A549 (cell line): Measurements from ENCODE around the gene RNF220. TPM values are rescaled to one million over a fixed set of nuclear protein-coding genes. Genes with fewer than 3 reads are reported as not detected.

ENCODE experiments used
- ATAC-seq, 2 experiments: fragments of 200-7000 bp in 1 of 2; fragments of >200 bp in 1 of 2; cut with Nextera tagmentation in 1 of 2; cut with Tn5 transposase in 1 of 2; 3 replicates each; pipeline versions ENCODE4 v1.8.0 to v1.9.1; 2018 to 2020; ENCODE audit warnings: mild to moderate bottlenecking in 1 of 2, moderate library complexity in 1 of 2
- CTCF ChIA-PET: fragments of 300-600 bp; sonication (Branson Sonifier 250); formaldehyde crosslinking; extraction: SDS; loops from one replicate; lab custom pipeline; 2021; ENCODE audit warnings: antibody characterized with exemption, inconsistent platforms; lab: Yijun Ruan, JAX
- POLR2A ChIA-PET: fragments of 350-600 bp; formaldehyde crosslinking; extraction: SDS; loops from one replicate; lab custom pipeline; 2021; ENCODE audit warnings: antibody characterized with exemption, inconsistent platforms; lab: Yijun Ruan, JAX
- DNase-seq, 2 experiments: peaks; one replicate each; pipeline versions ENCODE4 v3.0.0 to v3.0.0-alpha.2; 2011 to 2016; ENCODE audit warnings: low read depth in 1 of 2, low spot score in 1 of 2
- FAIRE-seq: peaks from 2 replicates; lab custom pipeline; 2011; peaks lifted over from hg19 to GRCh38; lab: Jason Lieb, UNC
- H3K27ac ChIP-seq, 2 experiments: fragments of >200 bp; sonication (Bioruptor Twin); formaldehyde crosslinking; 3 replicates each; pipeline ENCODE4 v1.5.1; 2016 to 2017
- H3K4me1 ChIP-seq: fragments of >200 bp; sonication (Bioruptor Twin); formaldehyde crosslinking; 3 replicates; pipeline ENCODE4 v1.6.1; 2016
- H3K4me2 ChIP-seq: fragments of >200 bp; sonication (Bioruptor Twin); formaldehyde crosslinking; 3 replicates; pipeline ENCODE4 v1.6.1; 2016
- H3K4me3 ChIP-seq: fragments of >200 bp; sonication (Bioruptor Twin); formaldehyde crosslinking; 3 replicates; pipeline ENCODE4 v1.5.1; 2016
- H3K9me3 ChIP-seq: fragments of >200 bp; sonication (Bioruptor Twin); formaldehyde crosslinking; 3 replicates; pipeline ENCODE4 v1.6.1; 2016
- CHD2 ChIP-seq: fragments of 150-350 bp; IDR thresholded peaks from 2 replicates; pipeline ENCODE4 v1.6.1; 2014; ENCODE audit warnings: low read length; ENCODE audit not compliant: partially characterized antibody
- FOSL2 ChIP-seq, 2 experiments: fragments of 450-650 bp in 1 of 2; fragments of >200 bp in 1 of 2; sonication (Bioruptor Twin) in 1 of 2; formaldehyde crosslinking; IDR thresholded peaks; 2 replicates each; pipeline versions ENCODE4 v1.5.0 to v1.6.1; 2016 to 2020; ENCODE audit warnings: mild to moderate bottlenecking in 1 of 2, moderate library complexity in 1 of 2
- FOXS1 ChIP-seq: fragments of 250-450 bp; sonication (Bioruptor Pico); IDR thresholded peaks from 2 replicates; pipeline ENCODE4 v1.5.0; 2020; ENCODE audit warnings: mild to moderate bottlenecking, moderate library complexity
- GATA3 ChIP-seq: IDR thresholded peaks from 2 replicates; pipeline ENCODE4 v1.6.1; 2012; ENCODE audit warnings: borderline replicate concordance
- HEYL ChIP-seq: fragments of 250-450 bp; sonication (Bioruptor Pico); IDR thresholded peaks from 2 replicates; pipeline ENCODE4 v1.8.0; 2021; ENCODE audit warnings: mild to moderate bottlenecking, moderate library complexity
- HOXB5 ChIP-seq: fragments of 250-450 bp; sonication (Bioruptor Pico); IDR thresholded peaks from 2 replicates; pipeline ENCODE4 v1.5.0; 2020; ENCODE audit warnings: mild to moderate bottlenecking, moderate library complexity
- NR3C1 ChIP-seq: fragments of >200 bp; sonication (Bioruptor Twin); formaldehyde crosslinking; IDR thresholded peaks from 3 replicates; pipeline ENCODE4 v1.6.1; 2017
- RAD21 ChIP-seq, 2 experiments: fragments of >200 bp in 1 of 2; sonication (Bioruptor Twin) in 1 of 2; formaldehyde crosslinking in 1 of 2; IDR thresholded peaks in 1 of 2; conservative IDR thresholded peaks in 1 of 2; 2 replicates in 1 of 2; 3 replicates in 1 of 2; pipeline ENCODE4 v1.6.1; 2012 to 2018; ENCODE audit warnings: inconsistent platforms in 1 of 2
- RARB ChIP-seq: fragments of 250-450 bp; sonication (Bioruptor Pico); IDR thresholded peaks from 2 replicates; pipeline ENCODE4 v1.8.0; 2021; ENCODE audit warnings: mild to moderate bottlenecking, moderate library complexity
- TP53 ChIP-seq: fragments of 250-450 bp; sonication (Bioruptor Pico); IDR thresholded peaks from 2 replicates; pipeline ENCODE4 v1.5.0; 2021; ENCODE audit warnings: mild to moderate bottlenecking, moderate library complexity
- ZFP36 ChIP-seq: fragments of 450-650 bp; IDR thresholded peaks from 2 replicates; pipeline ENCODE4 v1.6.1; 2014; ENCODE audit warnings: borderline replicate concordance; ENCODE audit not compliant: partially characterized antibody
- ZNF302 ChIP-seq: fragments of 250-450 bp; sonication (Bioruptor Pico); IDR thresholded peaks from 2 replicates; pipeline ENCODE4 v1.9.0; 2021; ENCODE audit warnings: inconsistent platforms, mild to moderate bottlenecking, moderate library complexity
- WGBS: methylation state at CpG from one replicate; pipeline ENCODE4 v1.1.6; 2017; ENCODE audit errors: missing lambda C conversion rate; 5-methylcytosine and 5-hydroxymethylcytosine counted together
- polyA plus RNA-seq, 4 experiments: library from polyadenylated mRNA; depleted of rRNA in 3 of 4; stranded (reverse); fragments of >200 nt; fragmentation: RNase III in 1 of 4; extraction: RNeasy Plus Mini Kit Qiagen cat#74134 plus additional on column Dnase treatment in 1 of 4; gene quantifications; 2 replicates in 3 of 4; 3 replicates in 1 of 4; pipeline ENCODE4 v1.2.3, GENCODE V29; 2011 to 2017
- TF ChIP-seq, protein P1 (sequence below): fragments of >200 bp; sonication (Bioruptor Twin); formaldehyde crosslinking; IDR thresholded peaks from 3 replicates; pipeline ENCODE4 v1.5.1; 2016
- TF ChIP-seq, protein P2 (sequence below): fragments of 150-350 bp; IDR thresholded peaks from 2 replicates; pipeline ENCODE4 v1.6.1; 2014; ENCODE audit warnings: low read depth, mild to moderate bottlenecking, low read length
- TF ChIP-seq, protein P3 (sequence below): IDR thresholded peaks from 2 replicates; pipeline ENCODE4 v1.6.1; 2012
- TF ChIP-seq, protein P4 (sequence below): IDR thresholded peaks from 2 replicates; pipeline ENCODE4 v1.6.1; 2012; ENCODE audit warnings: low read depth, borderline replicate concordance
- TF ChIP-seq, protein P5 (sequence below): fragments of 450-650 bp; IDR thresholded peaks from 2 replicates; pipeline ENCODE4 v1.6.1; 2014; ENCODE audit warnings: antibody characterized with exemption

The RNF220 gene
- polyA plus RNA-seq, 2 of the 4 experiments (the other 2 are of a cell fraction), result 53.4 to 54.5 TPM

DNA sequence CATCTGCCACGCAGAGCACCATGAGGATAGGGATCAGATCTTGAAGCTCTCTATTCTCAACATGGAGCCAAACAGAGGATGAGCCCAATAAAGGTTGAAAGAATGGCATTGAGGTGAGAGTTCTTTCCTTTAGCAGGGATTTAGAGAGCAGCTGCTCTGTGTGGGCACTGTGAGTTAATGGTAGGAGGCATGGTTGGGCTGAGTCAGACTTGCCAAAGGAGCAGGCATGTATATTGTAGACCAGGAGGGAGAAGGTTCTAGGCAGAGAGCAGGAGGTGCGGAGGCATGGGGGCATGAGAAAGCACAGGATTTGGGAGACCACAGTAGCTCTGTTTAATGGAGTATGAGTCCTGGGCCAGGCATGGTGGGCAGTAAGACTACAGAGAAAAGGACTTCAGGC is 237.2 kb downstream of the RNF220 start (continued):
- no peak for TF ChIP-seq FOSL2 (IDR thresholded peaks at IDR 0.05)
- no peak for TF ChIP-seq FOSL2 (CRISPR knock-in tag; IDR thresholded peaks at IDR 0.05)
- TF ChIP-seq, protein P1, sequence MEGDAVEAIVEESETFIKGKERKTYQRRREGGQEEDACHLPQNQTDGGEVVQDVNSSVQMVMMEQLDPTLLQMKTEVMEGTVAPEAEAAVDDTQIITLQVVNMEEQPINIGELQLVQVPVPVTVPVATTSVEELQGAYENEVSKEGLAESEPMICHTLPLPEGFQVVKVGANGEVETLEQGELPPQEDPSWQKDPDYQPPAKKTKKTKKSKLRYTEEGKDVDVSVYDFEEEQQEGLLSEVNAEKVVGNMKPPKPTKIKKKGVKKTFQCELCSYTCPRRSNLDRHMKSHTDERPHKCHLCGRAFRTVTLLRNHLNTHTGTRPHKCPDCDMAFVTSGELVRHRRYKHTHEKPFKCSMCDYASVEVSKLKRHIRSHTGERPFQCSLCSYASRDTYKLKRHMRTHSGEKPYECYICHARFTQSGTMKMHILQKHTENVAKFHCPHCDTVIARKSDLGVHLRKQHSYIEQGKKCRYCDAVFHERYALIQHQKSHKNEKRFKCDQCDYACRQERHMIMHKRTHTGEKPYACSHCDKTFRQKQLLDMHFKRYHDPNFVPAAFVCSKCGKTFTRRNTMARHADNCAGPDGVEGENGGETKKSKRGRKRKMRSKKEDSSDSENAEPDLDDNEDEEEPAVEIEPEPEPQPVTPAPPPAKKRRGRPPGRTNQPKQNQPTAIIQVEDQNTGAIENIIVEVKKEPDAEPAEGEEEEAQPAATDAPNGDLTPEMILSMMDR, result no peak
- TF ChIP-seq ZFP36, result no peak

DNA sequence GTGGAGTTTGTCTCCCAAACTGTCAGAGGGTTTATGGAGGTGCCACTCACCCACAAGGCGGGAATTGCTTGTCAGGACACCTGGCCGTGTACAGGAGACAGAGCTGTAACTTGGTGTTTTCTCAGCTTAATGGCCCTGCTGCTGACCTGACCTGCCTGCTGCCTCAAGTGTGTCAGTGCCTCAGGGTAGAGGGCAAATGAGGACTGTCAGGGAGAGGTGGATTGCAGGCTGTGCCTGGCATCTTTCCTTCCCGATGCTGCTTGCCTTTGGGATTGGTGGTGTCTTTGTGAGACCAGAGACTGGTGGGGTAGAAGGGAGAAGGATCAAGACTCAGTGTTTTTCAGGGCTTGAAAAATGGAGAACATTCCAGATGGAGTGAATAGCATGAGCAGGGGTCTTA is 237.9 kb downstream of the RNF220 start:
- TF ChIP-seq CHD2 (no peak), TP53 (CRISPR knock-in tag) (no peak), GATA3 (no peak), HEYL (CRISPR knock-in tag) (no peak), FOXS1 (CRISPR knock-in tag) (no peak), RAD21 (conservative IDR thresholded peaks at IDR 0.05 in 1 of 2, IDR thresholded peaks at IDR 0.05 in 1 of 2) (no peak), NR3C1 (no peak), HOXB5 (CRISPR knock-in tag) (no peak), RARB (CRISPR knock-in tag) (no peak), ZNF302 (CRISPR knock-in tag) (no peak)
- TF ChIP-seq, protein P2, sequence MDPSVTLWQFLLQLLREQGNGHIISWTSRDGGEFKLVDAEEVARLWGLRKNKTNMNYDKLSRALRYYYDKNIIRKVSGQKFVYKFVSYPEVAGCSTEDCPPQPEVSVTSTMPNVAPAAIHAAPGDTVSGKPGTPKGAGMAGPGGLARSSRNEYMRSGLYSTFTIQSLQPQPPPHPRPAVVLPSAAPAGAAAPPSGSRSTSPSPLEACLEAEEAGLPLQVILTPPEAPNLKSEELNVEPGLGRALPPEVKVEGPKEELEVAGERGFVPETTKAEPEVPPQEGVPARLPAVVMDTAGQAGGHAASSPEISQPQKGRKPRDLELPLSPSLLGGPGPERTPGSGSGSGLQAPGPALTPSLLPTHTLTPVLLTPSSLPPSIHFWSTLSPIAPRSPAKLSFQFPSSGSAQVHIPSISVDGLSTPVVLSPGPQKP, result no peak
- TF ChIP-seq, protein P1, result no peak
- TF ChIP-seq, protein P3, sequence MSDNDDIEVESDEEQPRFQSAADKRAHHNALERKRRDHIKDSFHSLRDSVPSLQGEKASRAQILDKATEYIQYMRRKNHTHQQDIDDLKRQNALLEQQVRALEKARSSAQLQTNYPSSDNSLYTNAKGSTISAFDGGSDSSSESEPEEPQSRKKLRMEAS, result no peak
- TF ChIP-seq, protein P4, sequence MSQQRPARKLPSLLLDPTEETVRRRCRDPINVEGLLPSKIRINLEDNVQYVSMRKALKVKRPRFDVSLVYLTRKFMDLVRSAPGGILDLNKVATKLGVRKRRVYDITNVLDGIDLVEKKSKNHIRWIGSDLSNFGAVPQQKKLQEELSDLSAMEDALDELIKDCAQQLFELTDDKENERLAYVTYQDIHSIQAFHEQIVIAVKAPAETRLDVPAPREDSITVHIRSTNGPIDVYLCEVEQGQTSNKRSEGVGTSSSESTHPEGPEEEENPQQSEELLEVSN, result no peak
- TF ChIP-seq, protein P5, sequence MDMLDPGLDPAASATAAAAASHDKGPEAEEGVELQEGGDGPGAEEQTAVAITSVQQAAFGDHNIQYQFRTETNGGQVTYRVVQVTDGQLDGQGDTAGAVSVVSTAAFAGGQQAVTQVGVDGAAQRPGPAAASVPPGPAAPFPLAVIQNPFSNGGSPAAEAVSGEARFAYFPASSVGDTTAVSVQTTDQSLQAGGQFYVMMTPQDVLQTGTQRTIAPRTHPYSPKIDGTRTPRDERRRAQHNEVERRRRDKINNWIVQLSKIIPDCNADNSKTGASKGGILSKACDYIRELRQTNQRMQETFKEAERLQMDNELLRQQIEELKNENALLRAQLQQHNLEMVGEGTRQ, result no peak
- 86% methylated on average over 2 of the region's 3 CpGs for WGBS

More for the DNA sequence above, 237.9 kb downstream of the RNF220 start:
- POLR2A ChIA-PET, result interaction anchor here (2.3 kb wide), 1 partner anchor 10 kb away, joined by 19 read pairs; no protein-coding TSS in a partner anchor
- Histone ChIP-seq H3K4me3 (no peak overlapping the region), H3K27ac (no peak overlapping the region), H3K4me1 (no peaks in the 10 kb centered on the region), H3K4me2 (no peak overlapping the region), H3K9me3 (no peaks in the 10 kb centered on the region)
- DNase-seq (no peak), FAIRE-seq (no peak), ATAC-seq (no peak)
- CTCF ChIA-PET, result interaction anchor here (1.3 to 14.6 kb wide), 4 partner anchors 8 to 426 kb away, joined by 4 to 119 read pairs (median 6); no protein-coding TSS in a partner anchor
